Measurements from ENCODE around the gene CSNK1G1. TPM values are rescaled to one million over a fixed set of nuclear protein-coding genes. Genes with fewer than 3 reads are reported as not detected.

The CSNK1G1 gene
- total RNA-seq, 1 experiment from 2014 or later, result 11.5 TPM

DNA sequence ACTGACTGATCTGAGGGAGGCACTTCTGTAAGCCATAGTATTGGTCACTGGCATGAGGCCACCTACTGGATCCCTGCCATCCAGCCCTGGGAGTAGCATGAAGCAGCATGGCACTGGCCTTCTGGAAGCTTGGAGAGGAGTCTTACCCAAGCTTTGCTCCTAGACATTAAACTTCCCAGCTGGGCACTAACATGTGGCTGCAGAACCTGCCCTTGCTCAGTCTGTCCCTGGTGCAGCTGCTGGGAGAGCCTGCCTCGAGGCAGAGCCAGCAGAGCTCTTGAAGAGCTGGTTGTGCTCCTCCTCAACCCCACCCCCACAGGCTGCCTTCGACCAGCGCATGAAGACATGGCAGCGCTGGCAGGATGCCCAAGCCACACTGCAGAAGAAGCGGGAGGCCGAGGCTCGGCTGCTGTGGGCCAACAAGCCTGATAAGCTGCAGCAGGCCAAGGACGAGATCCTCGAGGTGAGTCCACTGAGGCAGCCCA is 221.6 kb downstream of the CSNK1G1 start:
- Mint-ChIP-seq H3K27me3 (ENCODE audit: insufficient read depth, unreplicated experiment) (no peaks in the 10 kb centered on the region), H3K4me1 (ENCODE audit: low read depth, unreplicated experiment) (no peaks in the 10 kb centered on the region), H3K4me3 (ENCODE audit: unreplicated experiment) (no peak overlapping the region), H3K27ac (ENCODE audit: unreplicated experiment) (no peak overlapping the region), H3K36me3 (ENCODE audit: insufficient read depth, unreplicated experiment) (peaks cover 22% of the 10 kb centered on the region), H3K9me3 (ENCODE audit: unreplicated experiment) (no peaks in the 10 kb centered on the region)
- Histone ChIP-seq H3K27me3 (replicated peaks; ENCODE audit: control insufficient read depth, insufficient read depth, low read length) (no peaks in the 10 kb centered on the region), H3K9me3 (no peaks in the 10 kb centered on the region), H3K36me3 (ENCODE audit: control insufficient read depth, insufficient read depth, low read length) (no peaks in the 10 kb centered on the region; the same call in 1 of the 2 replicates), H3K4me3 (ENCODE audit: low read depth, low read length) (no peak overlapping the region), H3K4me1 (no peaks in the 10 kb centered on the region)
- no peak for DNase-seq
- no TSS peak for BruUV-seq (replicated peaks)
- TF ChIP-seq, protein P1, sequence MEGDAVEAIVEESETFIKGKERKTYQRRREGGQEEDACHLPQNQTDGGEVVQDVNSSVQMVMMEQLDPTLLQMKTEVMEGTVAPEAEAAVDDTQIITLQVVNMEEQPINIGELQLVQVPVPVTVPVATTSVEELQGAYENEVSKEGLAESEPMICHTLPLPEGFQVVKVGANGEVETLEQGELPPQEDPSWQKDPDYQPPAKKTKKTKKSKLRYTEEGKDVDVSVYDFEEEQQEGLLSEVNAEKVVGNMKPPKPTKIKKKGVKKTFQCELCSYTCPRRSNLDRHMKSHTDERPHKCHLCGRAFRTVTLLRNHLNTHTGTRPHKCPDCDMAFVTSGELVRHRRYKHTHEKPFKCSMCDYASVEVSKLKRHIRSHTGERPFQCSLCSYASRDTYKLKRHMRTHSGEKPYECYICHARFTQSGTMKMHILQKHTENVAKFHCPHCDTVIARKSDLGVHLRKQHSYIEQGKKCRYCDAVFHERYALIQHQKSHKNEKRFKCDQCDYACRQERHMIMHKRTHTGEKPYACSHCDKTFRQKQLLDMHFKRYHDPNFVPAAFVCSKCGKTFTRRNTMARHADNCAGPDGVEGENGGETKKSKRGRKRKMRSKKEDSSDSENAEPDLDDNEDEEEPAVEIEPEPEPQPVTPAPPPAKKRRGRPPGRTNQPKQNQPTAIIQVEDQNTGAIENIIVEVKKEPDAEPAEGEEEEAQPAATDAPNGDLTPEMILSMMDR (IDR thresholded peaks at IDR 0.05; ENCODE audit: insufficient read depth in 1 of 2, low read depth in 1 of 2, low read length in 1 of 2, severe bottlenecking in 1 of 2, unreplicated experiment in 1 of 2), result no peak
- CTCF ChIA-PET, result no interaction called here
- intact Hi-C loops (cut with micrococcal nuclease; ENCODE audit: unreplicated experiment), result no loop called here
- POLR2A ChIA-PET, result no interaction called here

DNA sequence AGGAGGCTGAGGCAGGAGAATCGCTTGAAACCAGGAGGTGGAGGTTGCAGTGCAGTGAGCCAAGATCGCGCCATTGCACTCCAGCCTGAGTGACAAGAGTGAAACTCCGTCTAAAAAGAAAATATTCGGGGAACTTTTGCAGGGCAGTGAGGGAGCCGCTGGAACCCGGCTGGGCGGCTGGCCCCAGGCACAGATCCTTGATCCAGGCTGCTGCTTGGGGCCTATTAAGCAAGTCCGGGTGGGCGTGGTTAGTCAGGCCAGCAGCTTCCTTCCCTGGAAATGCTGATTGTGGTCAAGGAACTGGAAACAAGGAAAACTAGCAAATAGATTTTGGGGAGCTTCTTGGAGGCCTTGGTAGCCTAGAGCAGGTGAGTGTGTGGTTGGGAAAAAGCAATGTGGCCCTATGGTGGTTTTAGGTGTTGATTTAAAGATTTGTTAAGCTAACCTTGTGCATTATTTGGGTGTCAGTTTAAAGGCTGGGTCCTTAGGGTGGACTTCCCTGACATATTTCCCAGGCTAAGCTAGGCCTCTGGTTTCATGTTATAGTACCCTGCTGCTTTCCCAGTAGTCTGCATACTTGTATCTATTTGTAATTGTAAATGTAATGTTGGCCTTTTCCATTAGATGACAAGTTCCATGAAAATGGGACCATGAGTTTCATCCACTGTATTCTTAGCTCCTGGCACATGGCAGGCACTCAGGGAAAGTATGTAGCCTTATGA is 222.2 kb downstream of the CSNK1G1 start:
- H3K4me1 ChIP-seq, result no peaks in the 10 kb centered on the region
- BruUV-seq (replicated peaks), result no TSS peak
- intact Hi-C loops (cut with micrococcal nuclease; ENCODE audit: unreplicated experiment), result no loop called here
- no peak overlapping the region for H3K27ac Mint-ChIP-seq (ENCODE audit: unreplicated experiment)
- H3K27me3 Mint-ChIP-seq (ENCODE audit: insufficient read depth, unreplicated experiment), result no peaks in the 10 kb centered on the region
- H3K36me3 Mint-ChIP-seq (ENCODE audit: insufficient read depth, unreplicated experiment), result peaks cover 24% of the 10 kb centered on the region
- H3K9me3 Mint-ChIP-seq (ENCODE audit: unreplicated experiment), result no peaks in the 10 kb centered on the region
- TF ChIP-seq, protein P1 (IDR thresholded peaks at IDR 0.05; ENCODE audit: insufficient read depth in 1 of 2, low read depth in 1 of 2, low read length in 1 of 2, severe bottlenecking in 1 of 2, unreplicated experiment in 1 of 2), result no peak
- ChIA-PET CTCF (no interaction called here), POLR2A (no interaction called here)
- no peaks in the 10 kb centered on the region for H3K27me3 ChIP-seq (replicated peaks; ENCODE audit: control insufficient read depth, insufficient read depth, low read length)
- no peak overlapping the region for H3K4me3 Mint-ChIP-seq (ENCODE audit: unreplicated experiment)
- no peaks in the 10 kb centered on the region for H3K4me1 Mint-ChIP-seq (ENCODE audit: low read depth, unreplicated experiment)
- DNase-seq, result no peak
- H3K36me3 ChIP-seq (ENCODE audit: control insufficient read depth, insufficient read depth, low read length), result no peaks in the 10 kb centered on the region; the same call in 1 of the 2 replicates
- H3K9me3 ChIP-seq, result no peaks in the 10 kb centered on the region
- H3K4me3 ChIP-seq (ENCODE audit: low read depth, low read length), result no peak overlapping the region

DNA sequence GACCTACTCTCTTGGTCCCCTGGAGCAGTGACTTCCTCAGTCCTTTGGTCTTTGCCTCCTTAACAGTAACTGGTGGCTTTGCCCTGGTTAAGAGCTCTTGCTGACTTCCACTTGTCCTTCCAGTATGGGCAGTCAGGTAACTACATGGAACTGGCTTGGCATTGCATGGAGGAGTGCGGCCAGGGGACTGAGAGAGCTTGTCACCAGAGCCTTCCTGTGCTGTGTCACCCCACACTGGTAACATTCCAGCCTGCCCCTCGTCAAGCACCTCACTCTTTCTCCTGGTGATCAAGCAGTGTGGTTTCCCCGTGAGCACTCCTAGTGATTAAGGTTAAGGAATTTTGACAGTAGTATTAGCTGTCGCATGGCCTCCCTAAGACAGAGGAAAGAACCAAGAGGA is 223.8 kb downstream of the CSNK1G1 start:
- ChIA-PET POLR2A (interaction anchor here (1.1 kb wide), 1 partner anchor 38 kb away, joined by 3 read pairs; the partner anchor contains the start of gene CIAO2A), CTCF (no interaction called here)
- no TSS peak for BruUV-seq (replicated peaks)
- Histone ChIP-seq H3K27me3 (replicated peaks; ENCODE audit: control insufficient read depth, insufficient read depth, low read length) (no peaks in the 10 kb centered on the region), H3K4me3 (ENCODE audit: low read depth, low read length) (no peak overlapping the region), H3K9me3 (no peaks in the 10 kb centered on the region), H3K4me1 (no peaks in the 10 kb centered on the region), H3K36me3 (ENCODE audit: control insufficient read depth, insufficient read depth, low read length) (no peaks in the 10 kb centered on the region; the same call in 1 of the 2 replicates)
- no peaks in the 10 kb centered on the region for H3K4me1 Mint-ChIP-seq (ENCODE audit: low read depth, unreplicated experiment)
- H3K27ac Mint-ChIP-seq (ENCODE audit: unreplicated experiment), result no peak overlapping the region
- H3K27me3 Mint-ChIP-seq (ENCODE audit: insufficient read depth, unreplicated experiment), result no peaks in the 10 kb centered on the region
- peaks cover 24% of the 10 kb centered on the region for H3K36me3 Mint-ChIP-seq (ENCODE audit: insufficient read depth, unreplicated experiment)
- TF ChIP-seq, protein P1 (IDR thresholded peaks at IDR 0.05; ENCODE audit: insufficient read depth in 1 of 2, low read depth in 1 of 2, low read length in 1 of 2, severe bottlenecking in 1 of 2, unreplicated experiment in 1 of 2), result no peak
- DNase-seq, result no peak
- H3K9me3 Mint-ChIP-seq (ENCODE audit: unreplicated experiment), result no peaks in the 10 kb centered on the region
- intact Hi-C loops (cut with micrococcal nuclease; ENCODE audit: unreplicated experiment), result no loop called here
- H3K4me3 Mint-ChIP-seq (ENCODE audit: unreplicated experiment), result no peak overlapping the region
